ENCODE measurements around the gene TOGARAM2. TPM values are rescaled to one million over a fixed set of nuclear protein-coding genes. Genes with fewer than 3 reads are reported as not detected.

TOGARAM2 gene
- total and polyA plus RNA-seq, 2 of the 13 experiments (the other 11 are each of a cell fraction or from before 2014, with no cell fraction given), result under 0.01 to 0.05 TPM

- CTCF ChIA-PET (ENCODE audit: low intra/inter-chr PET ratio, low total read pairs), result no interaction called here
These were observed 52.6 kb downstream of the TOGARAM2 start for GRCh38 chr2:29033656-29034055.

More at GRCh38 chr2:29033656-29034055, 52.6 kb downstream of the TOGARAM2 start:
- ATAC-seq (no peak), FAIRE-seq (no peak), DNase-seq (ENCODE audit: low spot score) (no peak)
- Histone ChIP-seq H4K20me1 (ENCODE audit: insufficient read depth, low read length) (no peaks in the 10 kb centered on the region), H3K36me3 (replicated peaks in 1 of 2; ENCODE audit: control insufficient read depth in 1 of 2, insufficient read depth in 2 of 2, low read length in 2 of 2) (no peaks in the 10 kb centered on the region), H3K9ac (ENCODE audit: insufficient read depth, low read depth, low read length) (no peak overlapping the region), H3K4me1 (ENCODE audit: insufficient read depth, low read length) (no peaks in the 10 kb centered on the region), H3K9me3 (ENCODE audit: low read length) (no peaks in the 10 kb centered on the region), H2AFZ (ENCODE audit: low read length) (no peak overlapping the region), H3K27me3 (ENCODE audit: control insufficient read depth in 1 of 2, insufficient read depth in 2 of 2, low read length in 2 of 2) (peaks cover 2 to 10% of the 10 kb centered on the region in 2 experiments; a peak in 2 of 5 replicates), H3K79me2 (ENCODE audit: insufficient read depth, low read length) (no peaks in the 10 kb centered on the region), H3K4me3 (replicated peaks in 1 of 3; ENCODE audit: insufficient read depth in 1 of 3, low read depth in 2 of 3, low read length in 3 of 3) (no peak overlapping the region), H3K4me2 (ENCODE audit: low read depth, low read length) (no peak overlapping the region), H3K27ac (ENCODE audit: extremely low read length, insufficient read depth, low read length) (no peak overlapping the region)
- 7% methylated on average over 3 of the region's 6 CpGs for WGBS (ENCODE audit: low lambda C conversion rate)
- in situ Hi-C loops (cut with HindIII; ENCODE audit: extremely low pct_ligation_motif_present, low pct_unique_long_range_greater_than_20kb), result no loop called here
- no TSS peak for BruUV-seq (replicated peaks)
- TF ChIP-seq ZFP36 (IDR thresholded peaks at IDR 0.05; ENCODE audit: borderline replicate concordance, low read depth, low read length, partially characterized antibody) (no peak), CEBPZ (IDR thresholded peaks at IDR 0.05; ENCODE audit: low read length) (no peak), ZNF576 (CRISPR knock-in tag; IDR thresholded peaks at IDR 0.05) (no peak), GRHL1 (CRISPR knock-in tag; conservative IDR thresholded peaks at IDR 0.05) (no peak)
- TF ChIP-seq, protein P1, sequence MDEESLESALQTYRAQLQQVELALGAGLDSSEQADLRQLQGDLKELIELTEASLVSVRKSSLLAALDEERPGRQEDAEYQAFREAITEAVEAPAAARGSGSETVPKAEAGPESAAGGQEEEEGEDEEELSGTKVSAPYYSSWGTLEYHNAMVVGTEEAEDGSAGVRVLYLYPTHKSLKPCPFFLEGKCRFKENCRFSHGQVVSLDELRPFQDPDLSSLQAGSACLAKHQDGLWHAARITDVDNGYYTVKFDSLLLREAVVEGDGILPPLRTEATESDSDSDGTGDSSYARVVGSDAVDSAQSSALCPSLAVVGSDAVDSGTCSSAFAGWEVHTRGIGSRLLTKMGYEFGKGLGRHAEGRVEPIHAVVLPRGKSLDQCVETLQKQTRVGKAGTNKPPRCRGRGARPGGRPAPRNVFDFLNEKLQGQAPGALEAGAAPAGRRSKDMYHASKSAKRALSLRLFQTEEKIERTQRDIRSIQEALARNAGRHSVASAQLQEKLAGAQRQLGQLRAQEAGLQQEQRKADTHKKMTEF (CRISPR knock-in tag; IDR thresholded peaks at IDR 0.05), result no peak
- intact Hi-C loops (cut with micrococcal nuclease; ENCODE audit: unreplicated experiment), result no loop called here
- POLR2A ChIA-PET, result no interaction called here

Measured in HepG2 (cell line).